ENCODE measurements around the gene SMPD3.

SMPD3 gene

GRCh38 chr16:68401871-68402747 lies 46.2 kb downstream of the SMPD3 start:
- DNase-seq = peak; percentile 83

- no peak for DNase-seq
These were observed 47.3 kb downstream of the SMPD3 start for GRCh38 chr16:68400924-68401460.

GRCh38 chr16:68400083-68400923 lies 48.0 kb downstream of the SMPD3 start:
- no peak for DNase-seq

GRCh38 chr16:68399456-68399855 lies 48.9 kb downstream of the SMPD3 start:
- DNase-seq = peak; percentile 13

GRCh38 chr16:68397710-68398201 lies 50.6 kb downstream of the SMPD3 start:
- DNase-seq = no peak

GRCh38 chr16:68396481-68396880 lies 51.8 kb downstream of the SMPD3 start:
- peak; percentile 53 for DNase-seq

GRCh38 chr16:68395815-68396214 lies 52.5 kb downstream of the SMPD3 start:
- DNase-seq = no peak

- DNase-seq = no peak
These were observed 53.0 kb downstream of the SMPD3 start for GRCh38 chr16:68395167-68395786.

GRCh38 chr16:68393333-68393732 lies 55.0 kb downstream of the SMPD3 start:
- no peak for DNase-seq

GRCh38 chr16:68389750-68390371 lies 58.4 kb downstream of the SMPD3 start:
- no peak for DNase-seq

GRCh38 chr16:68389006-68389405 lies 59.3 kb downstream of the SMPD3 start:
- no peak for DNase-seq

- DNase-seq = no peak
These were observed 60.2 kb downstream of the SMPD3 start for GRCh38 chr16:68388124-68388523.

GRCh38 chr16:68387301-68387700 lies 61.0 kb downstream of the SMPD3 start:
- no peak for DNase-seq

- DNase-seq = no peak
These were observed 61.7 kb downstream of the SMPD3 start for GRCh38 chr16:68386628-68387027.

GRCh38 chr16:68385371-68385770 lies 62.9 kb downstream of the SMPD3 start:
- DNase-seq = no peak

- DNase-seq = no peak
These were observed 63.8 kb downstream of the SMPD3 start for GRCh38 chr16:68384288-68385161.

- DNase-seq = no peak
These were observed 64.5 kb downstream of the SMPD3 start for GRCh38 chr16:68383858-68384257.

- no peak for DNase-seq
These were observed 66.0 kb downstream of the SMPD3 start for GRCh38 chr16:68382296-68382718.

GRCh38 chr16:68381363-68381724 lies 67.0 kb downstream of the SMPD3 start:
- no peak for DNase-seq

- no peak for DNase-seq
These were observed 67.5 kb downstream of the SMPD3 start for GRCh38 chr16:68380676-68381362.

GRCh38 chr16:68380348-68380670 lies 68.0 kb downstream of the SMPD3 start:
- DNase-seq = no peak

Data from EL (cell line).